Mesenchymal stem cell (in vitro differentiated cells and primary cell): Measurements from ENCODE around the gene GAL3ST3.

Experiments used
- DNase-seq: peaks from one replicate; pipeline ENCODE4 v3.0.0-alpha.2; 2013
- H2AFZ ChIP-seq: one replicate; pipeline ENCODE4 v1.6.1; 2013; ENCODE audit warnings: low read depth, mild to moderate bottlenecking, control low read depth, inconsistent platforms, low read length, moderate library complexity
- H2AK5ac ChIP-seq: 2 replicates; pipeline ENCODE4 v1.6.1; 2013; ENCODE audit warnings: low read length, moderate library complexity, mild to moderate bottlenecking, inconsistent platforms; ENCODE audit not compliant: severe bottlenecking
- H2BK120ac ChIP-seq: one replicate; pipeline ENCODE4 v1.6.1; 2013; ENCODE audit warnings: low read depth, mild to moderate bottlenecking, inconsistent platforms, low read length, moderate library complexity
- H2BK12ac ChIP-seq, 2 experiments: one replicate each; pipeline ENCODE4 v1.6.1; 2013; ENCODE audit warnings: inconsistent platforms in 2 of 2, low read length in 2 of 2, mild to moderate bottlenecking in 2 of 2, moderate library complexity in 2 of 2, control low read depth in 1 of 2
- H2BK15ac ChIP-seq: one replicate; pipeline ENCODE4 v1.6.1; 2013; ENCODE audit warnings: mild to moderate bottlenecking, low read depth, inconsistent platforms; ENCODE audit not compliant: poor library complexity, severe bottlenecking
- H2BK5ac ChIP-seq: 2 replicates; pipeline ENCODE4 v1.6.1; 2013; ENCODE audit warnings: low read depth, mild to moderate bottlenecking, low read length, control low read depth, inconsistent platforms; ENCODE audit not compliant: poor library complexity, severe bottlenecking
- H3K14ac ChIP-seq, 2 experiments: one replicate each; pipeline ENCODE4 v1.6.1; 2013; ENCODE audit warnings: inconsistent platforms in 2 of 2, low read length in 2 of 2, control low read depth in 1 of 2, mild to moderate bottlenecking in 1 of 2, moderate library complexity in 1 of 2
- H3K18ac ChIP-seq, 2 experiments: one replicate each; pipeline ENCODE4 v1.6.1; 2013; ENCODE audit warnings: inconsistent platforms in 2 of 2, low read length in 2 of 2, control low read depth in 1 of 2, low read depth in 1 of 2, mild to moderate bottlenecking in 1 of 2
- H3K23ac ChIP-seq, 2 experiments: one replicate each; pipeline ENCODE4 v1.6.1; 2013; ENCODE audit warnings: inconsistent platforms in 2 of 2, low read length in 2 of 2, mild to moderate bottlenecking in 2 of 2, moderate library complexity in 2 of 2, control low read depth in 1 of 2
- H3K27ac ChIP-seq: 2 replicates; pipeline ENCODE4 v1.5.1; 2013; ENCODE audit warnings: mild to moderate bottlenecking, moderate library complexity, low read length, control low read depth, inconsistent platforms; ENCODE audit not compliant: poor library complexity, severe bottlenecking
- H3K27me3 ChIP-seq, 2 experiments: 2 replicates each; pipeline versions ENCODE4 v1.6.1 to v1.7.0; 2013; ENCODE audit warnings: low read length in 2 of 2, mild to moderate bottlenecking in 2 of 2, moderate library complexity in 2 of 2, control low read depth in 1 of 2, inconsistent platforms in 1 of 2; ENCODE audit not compliant: control insufficient read depth in 1 of 2, insufficient read depth in 1 of 2
- H3K36me3 ChIP-seq, 2 experiments: 2 replicates each; pipeline versions ENCODE4 v1.6.1 to v1.7.0; 2013; ENCODE audit warnings: low read length in 2 of 2, control low read depth in 1 of 2, inconsistent platforms in 1 of 2, low read depth in 1 of 2, mild to moderate bottlenecking in 1 of 2; ENCODE audit not compliant: insufficient read depth in 2 of 2, control insufficient read depth in 1 of 2
- H3K4ac ChIP-seq, 2 experiments: one replicate each; pipeline ENCODE4 v1.6.1; 2013; ENCODE audit warnings: inconsistent platforms in 2 of 2, low read length in 2 of 2, mild to moderate bottlenecking in 2 of 2, moderate library complexity in 2 of 2, control low read depth in 1 of 2, low read depth in 1 of 2
- H3K4me1 ChIP-seq: 2 replicates; pipeline ENCODE4 v1.6.1; 2013; ENCODE audit warnings: low read depth, low read length, control low read depth; ENCODE audit not compliant: control insufficient read depth, insufficient read depth
- H3K4me2 ChIP-seq: 2 replicates; pipeline ENCODE4 v1.6.1; 2013; ENCODE audit warnings: low read length, mild to moderate bottlenecking, inconsistent platforms; ENCODE audit not compliant: poor library complexity, severe bottlenecking
- H3K4me3 ChIP-seq, 2 experiments: 2 replicates each; pipeline versions ENCODE4 v1.5.1 to v1.7.0; 2013; ENCODE audit warnings: low read length in 2 of 2, mild to moderate bottlenecking in 2 of 2, control low read depth in 1 of 2, low read depth in 1 of 2; ENCODE audit not compliant: insufficient read depth in 1 of 2
- H3K79me1 ChIP-seq: replicated peaks from 2 replicates; pipeline ENCODE4 v1.6.1; 2013; ENCODE audit warnings: mild to moderate bottlenecking, control low read depth, low read length, inconsistent platforms; ENCODE audit not compliant: poor library complexity, severe bottlenecking
- H3K9ac ChIP-seq: 2 replicates; pipeline ENCODE4 v1.7.0; 2013; ENCODE audit warnings: mild to moderate bottlenecking, low read length, moderate library complexity
- H3K9me3 ChIP-seq: 2 replicates; pipeline ENCODE4 v1.7.0; 2013; ENCODE audit warnings: mild to moderate bottlenecking, low read length; ENCODE audit not compliant: control insufficient read depth
- H4K8ac ChIP-seq: one replicate; pipeline ENCODE4 v1.6.1; 2013; ENCODE audit warnings: inconsistent platforms, mild to moderate bottlenecking, low read length, moderate library complexity
- H4K91ac ChIP-seq: one replicate; pipeline ENCODE4 v1.6.1; 2013; ENCODE audit warnings: mild to moderate bottlenecking, low read length, inconsistent platforms
- WGBS: methylation state at CpG from one replicate; pipeline ENCODE4 v1.1.7; 2013; ENCODE audit warnings: mixed read lengths; 5-methylcytosine and 5-hydroxymethylcytosine counted together

The GAL3ST3 gene

DNA sequence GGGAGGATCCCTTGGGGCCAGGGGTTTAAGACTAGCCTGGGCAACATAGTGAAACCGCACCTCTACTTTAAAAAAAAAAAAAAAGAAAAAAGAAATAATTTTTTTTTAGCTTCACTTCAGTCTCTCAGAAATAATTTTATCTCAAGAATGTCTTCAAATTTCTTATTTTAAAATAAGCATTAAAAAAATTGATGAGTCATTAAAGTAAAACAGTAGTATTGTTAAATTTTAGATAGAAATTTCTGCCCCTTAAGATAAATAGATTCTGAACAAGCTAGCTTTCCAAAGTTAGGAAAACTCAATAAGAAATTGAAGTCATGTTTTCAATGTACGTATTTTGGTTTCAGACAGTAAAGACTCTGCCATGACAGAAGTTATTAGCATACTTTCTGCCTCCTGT is 13.4 kb upstream of the GAL3ST3 start:
- Histone ChIP-seq H3K4me1 (no peaks in the 10 kb centered on the region), H2AFZ (no peak overlapping the region), H2BK5ac (no peak overlapping the region), H3K27ac (no peak overlapping the region), H2BK12ac (no peak overlapping the region), H4K91ac (no peak overlapping the region), H3K4me3 (no peak overlapping the region), H3K36me3 (peaks cover 64 to 98% of the 10 kb centered on the region in 2 experiments), H3K18ac (no peak overlapping the region), H3K23ac (no peak overlapping the region), H3K14ac (no peak overlapping the region), H3K9me3 (no peaks in the 10 kb centered on the region), H4K8ac (no peak overlapping the region), H2BK120ac (no peak overlapping the region), H3K27me3 (no peaks in the 10 kb centered on the region), H3K4ac (no peak overlapping the region), H3K79me1 (peaks cover 32% of the 10 kb centered on the region), H2AK5ac (no peak overlapping the region), H3K4me2 (no peak overlapping the region), H3K9ac (no peak overlapping the region), H2BK15ac (no peak overlapping the region)
- no peak for DNase-seq
- WGBS, result no CpG with 5 or more reads among the region's 2 CpGs

DNA sequence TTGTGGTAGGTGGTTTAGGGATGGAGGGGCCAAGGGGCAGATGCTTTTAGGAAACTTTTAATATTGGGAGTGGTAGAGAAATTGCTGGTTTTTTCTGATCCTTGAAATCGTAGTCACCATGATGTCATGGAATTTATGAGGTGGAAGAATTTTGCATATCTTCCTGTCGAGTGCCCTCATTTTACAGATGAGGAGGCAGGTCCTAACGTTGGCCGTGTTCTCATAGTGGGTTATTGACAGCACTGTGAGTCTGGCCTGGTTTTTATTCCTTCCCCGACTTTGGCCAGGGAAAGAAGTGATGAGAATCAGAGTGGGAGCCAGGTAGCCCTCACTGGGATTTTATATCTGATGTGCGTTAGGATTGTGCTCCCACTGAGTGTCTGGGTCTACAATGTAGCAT is 12.3 kb upstream of the GAL3ST3 start:
- Histone ChIP-seq H2BK5ac (no peak overlapping the region), H4K8ac (no peak overlapping the region), H3K4ac (no peak overlapping the region), H4K91ac (no peak overlapping the region), H3K18ac (no peak overlapping the region), H2BK120ac (no peak overlapping the region), H3K23ac (no peak overlapping the region), H3K4me1 (no peaks in the 10 kb centered on the region), H2AFZ (no peak overlapping the region), H3K4me2 (no peak overlapping the region), H2BK12ac (no peak overlapping the region), H3K27ac (no peak overlapping the region), H3K14ac (no peak overlapping the region), H3K27me3 (no peaks in the 10 kb centered on the region), H3K79me1 (peaks cover 32% of the 10 kb centered on the region), H3K9ac (peak overlapping the region; percentile 10), H3K9me3 (no peaks in the 10 kb centered on the region), H3K36me3 (peaks cover 65 to 98% of the 10 kb centered on the region in 2 experiments), H2AK5ac (no peak overlapping the region), H3K4me3 (no peak overlapping the region), H2BK15ac (no peak overlapping the region)
- WGBS, result 92% methylated on average over 6 of the region's 6 CpGs
- DNase-seq, result no peak

GRCh38 chr11:66059966-66060680 is 11.2 kb upstream of the GAL3ST3 start:
- no peak overlapping the region for H3K18ac ChIP-seq
- peaks cover 67 to 97% of the 10 kb centered on the region in 2 experiments for H3K36me3 ChIP-seq
- no peaks in the 10 kb centered on the region for H3K9me3 ChIP-seq
- no peak overlapping the region for H4K8ac ChIP-seq
- no peak overlapping the region for H3K23ac ChIP-seq
- H2AFZ ChIP-seq, result no peak overlapping the region
- no peak for DNase-seq
- no peak overlapping the region for H3K4ac ChIP-seq
- no peak overlapping the region for H3K27ac ChIP-seq
- no peak overlapping the region for H3K4me2 ChIP-seq
- H3K79me1 ChIP-seq, result peaks cover 34% of the 10 kb centered on the region
- no peak overlapping the region for H2BK12ac ChIP-seq
- no peak overlapping the region for H2BK120ac ChIP-seq
- no peak overlapping the region for H3K14ac ChIP-seq
- H3K9ac ChIP-seq, result peak overlapping the region; percentile 43
- H2BK15ac ChIP-seq, result no peak overlapping the region
- WGBS, result 84% methylated on average over 8 of the region's 8 CpGs
- no peak overlapping the region for H4K91ac ChIP-seq
- H2BK5ac ChIP-seq, result no peak overlapping the region
- H2AK5ac ChIP-seq, result no peak overlapping the region
- no peaks in the 10 kb centered on the region for H3K4me1 ChIP-seq
- no peaks in the 10 kb centered on the region for H3K27me3 ChIP-seq
- H3K4me3 ChIP-seq, result no peak overlapping the region

DNA sequence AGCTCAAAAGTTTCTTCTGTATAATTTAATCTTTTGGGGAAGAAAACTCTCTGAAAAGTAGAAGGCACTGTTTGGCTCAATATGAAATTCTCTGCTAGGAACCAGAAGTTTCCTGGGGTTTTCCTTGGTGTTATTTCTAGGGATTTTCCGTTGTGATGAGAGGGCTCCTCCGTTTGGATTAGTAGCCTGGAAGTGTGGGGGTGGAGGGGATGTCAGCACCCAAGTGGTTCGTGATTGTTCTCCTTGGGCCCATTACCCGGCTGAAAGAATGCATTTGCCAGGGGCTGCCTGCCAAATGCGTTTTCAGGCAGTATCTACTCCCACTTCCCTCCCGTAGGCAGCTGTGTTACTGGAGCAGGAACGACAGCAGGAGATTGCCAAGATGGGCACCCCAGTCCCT is 7.5 kb upstream of the GAL3ST3 start:
- Histone ChIP-seq H2BK12ac (no peak overlapping the region), H3K18ac (no peak overlapping the region), H3K79me1 (peaks cover 26% of the 10 kb centered on the region), H3K4me2 (no peak overlapping the region), H3K27me3 (no peaks in the 10 kb centered on the region), H2AFZ (no peak overlapping the region), H4K91ac (no peak overlapping the region), H2BK120ac (no peak overlapping the region), H4K8ac (no peak overlapping the region), H3K36me3 (peaks cover 52 to 69% of the 10 kb centered on the region in 2 experiments), H3K14ac (no peak overlapping the region), H3K4me1 (peaks cover 10% of the 10 kb centered on the region), H2AK5ac (no peak overlapping the region), H3K9ac (peak overlapping the region; percentile 29), H3K4ac (no peak overlapping the region), H3K9me3 (no peaks in the 10 kb centered on the region), H3K4me3 (no peak overlapping the region), H3K27ac (no peak overlapping the region), H3K23ac (no peak overlapping the region), H2BK15ac (no peak overlapping the region), H2BK5ac (no peak overlapping the region)
- 93% methylated on average over 7 of the region's 7 CpGs for WGBS
- no peak for DNase-seq
